Endothelial cell of umbilical vein (primary cell): ENCODE results near the gene MGAT5B. TPM values are rescaled to one million over a fixed set of nuclear protein-coding genes. Genes with fewer than 3 reads are reported as not detected.

Source experiments
- BruUV-seq: library from RNA; stranded (reverse); fragments of 400-500 nt; replicated peaks from 2 replicates; lab custom pipeline; 2021; lab: Mats Ljungman, UMichigan
- CTCF ChIA-PET: fragments of 300-600, 350-600 bp; sonication (Branson Sonifier 250); formaldehyde crosslinking; loops from one replicate; lab custom pipeline; 2021; ENCODE audit warnings: antibody characterized with exemption, inconsistent platforms; lab: Charles Lee
- POLR2A ChIA-PET: fragments of 300-600, 350-600 bp; sonication (Branson Sonifier 250); formaldehyde crosslinking; loops from one replicate; lab custom pipeline; 2021; ENCODE audit warnings: antibody characterized with exemption, inconsistent platforms; lab: Charles Lee
- DNase-seq: peaks from one replicate; pipeline ENCODE4 v3.0.0-alpha.2; 2011; ENCODE audit warnings: low read depth, low spot score
- FAIRE-seq: peaks from 2 replicates; lab custom pipeline; 2011; peaks lifted over from hg19 to GRCh38; lab: Jason Lieb, UNC
- H2AFZ ChIP-seq: 2 replicates; pipeline ENCODE4 v1.6.0; 2012; ENCODE audit warnings: low read depth, low read length, control low read depth, inconsistent platforms
- H3K27ac ChIP-seq: 2 replicates; pipeline ENCODE4 v1.5.1; 2011; ENCODE audit warnings: low read depth, mild to moderate bottlenecking, control low read depth, low read length, moderate library complexity; ENCODE audit not compliant: insufficient read depth
- H3K27me3 ChIP-seq, 2 experiments: 2 replicates each; pipeline versions ENCODE4 v1.6.0 to v1.6.1; 2011; ENCODE audit warnings: low read length in 2 of 2, mixed read lengths in 1 of 2; ENCODE audit not compliant: control insufficient read depth in 2 of 2, insufficient read depth in 2 of 2
- H3K36me3 ChIP-seq, 2 experiments: 2 replicates in 1 of 2; 3 replicates in 1 of 2; pipeline ENCODE4 v1.5.1; 2011; ENCODE audit warnings: low read length in 2 of 2, mild to moderate bottlenecking in 1 of 2, moderate library complexity in 1 of 2; ENCODE audit not compliant: control insufficient read depth in 2 of 2, insufficient read depth in 2 of 2; ENCODE audit errors: extremely low read depth in 1 of 2
- H3K4me1 ChIP-seq: 3 replicates; pipeline ENCODE4 v1.5.1; 2011; ENCODE audit warnings: mild to moderate bottlenecking, low read length; ENCODE audit not compliant: control insufficient read depth, insufficient read depth; ENCODE audit errors: extremely low read depth
- H3K4me2 ChIP-seq: 2 replicates; pipeline ENCODE4 v1.6.1; 2011; ENCODE audit warnings: low read length, control low read depth, mixed read lengths; ENCODE audit not compliant: insufficient read depth
- H3K4me3 ChIP-seq, 3 experiments: fragments of 200-600 bp in 1 of 3; sonication (generic), shearing (Covaris generic) in 1 of 3; replicated peaks in 1 of 3; 2 replicates each; pipeline ENCODE4 v1.5.1; 2011 to 2016; ENCODE audit warnings: control low read depth in 3 of 3, low read length in 3 of 3, mild to moderate bottlenecking in 2 of 3, inconsistent platforms in 1 of 3, low read depth in 1 of 3, moderate library complexity in 1 of 3; ENCODE audit not compliant: insufficient read depth in 1 of 3
- H3K79me2 ChIP-seq: 2 replicates; pipeline ENCODE4 v1.6.0; 2012; ENCODE audit warnings: low read length, inconsistent platforms; ENCODE audit not compliant: control insufficient read depth, insufficient read depth
- H3K9ac ChIP-seq: replicated peaks from 2 replicates; pipeline ENCODE3; 2011; ENCODE audit warnings: low read length, control low read depth; ENCODE audit not compliant: insufficient read depth; ENCODE audit errors: extremely low read depth
- H3K9me1 ChIP-seq: replicated peaks from 3 replicates; pipeline ENCODE4 v1.6.0; 2011; ENCODE audit warnings: mild to moderate bottlenecking, low read length; ENCODE audit not compliant: control insufficient read depth, insufficient read depth; ENCODE audit errors: extremely low read depth
- H3K9me3 ChIP-seq: replicated peaks from 2 replicates; pipeline ENCODE4 v1.5.1; 2012; ENCODE audit warnings: low read length, inconsistent platforms; ENCODE audit not compliant: control insufficient read depth, insufficient read depth
- H4K20me1 ChIP-seq: replicated peaks from 2 replicates; pipeline ENCODE3; 2011; ENCODE audit warnings: mild to moderate bottlenecking, low read length; ENCODE audit not compliant: control insufficient read depth, insufficient read depth; ENCODE audit errors: extremely low read depth
- EZH2 ChIP-seq: IDR thresholded peaks from 2 replicates; pipeline ENCODE4 v1.6.1; 2012; ENCODE audit warnings: borderline replicate concordance, low read depth, mild to moderate bottlenecking, moderate library complexity, low read length, inconsistent platforms; ENCODE audit not compliant: severe bottlenecking
- FOS ChIP-seq: IDR thresholded peaks from 2 replicates; pipeline ENCODE4 v1.6.1; 2011; ENCODE audit warnings: mild to moderate bottlenecking, low read length, moderate library complexity, borderline replicate concordance; ENCODE audit not compliant: insufficient read depth
- GATA2 ChIP-seq: IDR thresholded peaks from 2 replicates; pipeline ENCODE4 v1.7.0; 2011; ENCODE audit warnings: low read depth, mild to moderate bottlenecking, moderate library complexity, mixed read lengths, low read length; ENCODE audit not compliant: insufficient read length, insufficient read depth
- JUN ChIP-seq: IDR thresholded peaks from 2 replicates; pipeline ENCODE4 v1.6.1; 2011; ENCODE audit warnings: borderline replicate concordance, low read depth; ENCODE audit not compliant: insufficient read length, insufficient read depth
- MYC ChIP-seq: IDR thresholded peaks from one replicate; pipeline ENCODE4 v1.6.1; 2011; ENCODE audit warnings: mild to moderate bottlenecking, low read depth, low read length
- POLR2A ChIP-seq: IDR thresholded peaks from 2 replicates; pipeline ENCODE4 v1.6.1; 2012; ENCODE audit warnings: low read depth, mild to moderate bottlenecking, control low read depth, low read length
- POLR2AphosphoS5 ChIP-seq: IDR thresholded peaks from 2 replicates; pipeline ENCODE4 v1.6.1; 2012; ENCODE audit warnings: low read depth, mild to moderate bottlenecking, control low read depth, low read length, moderate library complexity; ENCODE audit not compliant: insufficient read depth
- dilution Hi-C: fragments of 300-500 bp; cut with MboI; formaldehyde crosslinking; loops from one replicate; pipeline ENCODE4 v1.15.0; 2019; ENCODE audit warnings: low sequenced_read_pairs; ENCODE audit not compliant: extremely low pct_ligation_motif_present
- intact Hi-C: fragments of 100-400 bp; cut with micrococcal nuclease; formaldehyde crosslinking; loops from one replicate; pipeline ENCODE4 v1.10.0; 2022
- polyA plus RNA-seq, 4 experiments: library from polyadenylated mRNA; depleted of rRNA in 3 of 4; stranded (reverse) in 3 of 4; unstranded in 1 of 4; fragments of >200 nt; gene quantifications; 2 replicates each; pipeline versions ENCODE4 v1.2.1 to v1.2.3, GENCODE V29; 2011 to 2012; ENCODE audit warnings: missing spikeins in 1 of 4
- total RNA-seq: library from RNA; stranded (reverse); gene quantifications from 2 replicates; pipeline ENCODE4 v1.2.3, GENCODE V29; 2021
- TF ChIP-seq, protein P1 (sequence below), 2 donors: IDR thresholded peaks; 1 replicate in 1 of 2; 2 replicates in 1 of 2; pipeline ENCODE4 v1.5.1; 2011; ENCODE audit warnings: low read length in 2 of 2, mild to moderate bottlenecking in 2 of 2, moderate library complexity in 2 of 2, control low read depth in 1 of 2, inconsistent platforms in 1 of 2, low read depth in 1 of 2; ENCODE audit not compliant: insufficient read depth in 1 of 2; ENCODE audit errors: extremely low read depth in 1 of 2
- TF ChIP-seq, protein P2 (sequence below): IDR thresholded peaks from 2 replicates; pipeline ENCODE4 v1.6.1; 2011; ENCODE audit not compliant: insufficient read depth, insufficient read length

MGAT5B gene
- total and polyA plus RNA-seq, 2 donors (not counting 3 experiments of a cell fraction or from before 2014, with no cell fraction given), result 1.7 to 2.1 TPM

DNA sequence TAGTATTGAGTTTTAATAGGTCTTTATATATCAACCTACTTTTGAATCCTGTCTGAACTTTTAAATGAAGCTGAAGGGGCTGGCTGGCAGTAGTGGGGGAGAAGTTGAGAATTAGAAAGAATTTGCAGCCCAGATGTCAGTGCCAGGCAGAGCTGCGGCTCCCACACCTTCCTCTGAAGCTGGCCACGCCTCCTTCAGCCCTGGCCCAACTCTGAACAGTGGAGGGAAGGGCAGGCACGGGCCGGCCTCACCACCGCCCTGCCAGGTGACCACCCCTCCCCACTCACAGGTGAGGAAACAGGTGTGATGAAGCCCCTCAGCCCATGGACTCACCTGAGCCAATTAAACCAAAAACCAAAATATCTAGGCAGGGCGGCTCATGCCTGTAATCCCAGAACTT lies 87.0 kb downstream of the MGAT5B start:
- no peaks in the 10 kb centered on the region for H3K36me3 ChIP-seq
- no peak for DNase-seq
- no peaks in the 10 kb centered on the region for H3K79me2 ChIP-seq
- no peak overlapping the region for H3K4me2 ChIP-seq
- H2AFZ ChIP-seq, result no peak overlapping the region
- CTCF ChIA-PET, result no interaction called here
- no peaks in the 10 kb centered on the region for H3K9me3 ChIP-seq
- POLR2A ChIA-PET, result no interaction called here
- H3K4me3 ChIP-seq, result no peak overlapping the region
- intact Hi-C loops (no loop called here), dilution Hi-C loops (no loop called here)
- no peak for TF ChIP-seq JUN
- TF ChIP-seq MYC, result no peak
- H3K9me1 ChIP-seq, result no peaks in the 10 kb centered on the region
- no peaks in the 10 kb centered on the region for H3K4me1 ChIP-seq
- no peak for FAIRE-seq
- H3K27me3 ChIP-seq, result no peaks in the 10 kb centered on the region
- H4K20me1 ChIP-seq, result no peaks in the 10 kb centered on the region
- BruUV-seq, result no TSS peak
- H3K9ac ChIP-seq, result no peak overlapping the region
- no peak overlapping the region for H3K27ac ChIP-seq

DNA sequence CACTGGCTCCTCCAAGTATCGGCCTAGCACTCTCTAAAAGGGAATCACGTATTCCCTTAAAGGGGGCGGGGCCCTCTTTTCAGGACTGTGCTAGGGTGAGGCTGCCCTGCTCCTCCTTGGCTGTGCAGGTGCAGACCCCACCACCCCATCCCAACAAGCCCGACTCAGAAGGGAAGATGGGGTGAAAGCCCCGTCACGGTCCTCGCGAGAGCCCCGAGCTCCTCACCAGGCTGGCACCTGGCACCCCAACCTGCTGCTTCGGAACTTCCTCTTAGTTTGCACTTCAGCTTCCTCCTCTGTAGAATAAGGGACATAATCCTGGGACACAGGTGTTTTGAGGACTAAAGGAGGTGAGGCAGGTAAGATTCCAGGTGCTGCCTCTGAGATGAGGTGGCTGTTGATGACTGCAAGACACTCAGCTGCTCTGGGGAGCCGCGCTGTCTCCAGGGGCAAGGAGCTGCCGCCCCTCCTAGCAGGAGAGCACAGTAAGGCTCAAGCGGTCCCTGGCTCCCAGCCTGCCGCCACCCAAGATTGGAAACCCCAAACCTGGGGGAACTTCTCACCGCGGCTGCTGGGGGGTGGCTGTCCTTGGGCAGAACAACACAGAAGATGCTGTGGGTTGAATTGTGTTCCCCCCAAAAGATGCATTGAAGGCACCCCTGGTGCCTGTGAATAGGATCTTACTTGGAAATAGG lies 88.8 kb downstream of the MGAT5B start:
- no peaks in the 10 kb centered on the region for H3K4me1 ChIP-seq
- TF ChIP-seq POLR2A (no peak), MYC (no peak), JUN (no peak), EZH2 (no peak), GATA2 (no peak), POLR2AphosphoS5 (no peak), FOS (no peak)
- TF ChIP-seq, protein P1, sequence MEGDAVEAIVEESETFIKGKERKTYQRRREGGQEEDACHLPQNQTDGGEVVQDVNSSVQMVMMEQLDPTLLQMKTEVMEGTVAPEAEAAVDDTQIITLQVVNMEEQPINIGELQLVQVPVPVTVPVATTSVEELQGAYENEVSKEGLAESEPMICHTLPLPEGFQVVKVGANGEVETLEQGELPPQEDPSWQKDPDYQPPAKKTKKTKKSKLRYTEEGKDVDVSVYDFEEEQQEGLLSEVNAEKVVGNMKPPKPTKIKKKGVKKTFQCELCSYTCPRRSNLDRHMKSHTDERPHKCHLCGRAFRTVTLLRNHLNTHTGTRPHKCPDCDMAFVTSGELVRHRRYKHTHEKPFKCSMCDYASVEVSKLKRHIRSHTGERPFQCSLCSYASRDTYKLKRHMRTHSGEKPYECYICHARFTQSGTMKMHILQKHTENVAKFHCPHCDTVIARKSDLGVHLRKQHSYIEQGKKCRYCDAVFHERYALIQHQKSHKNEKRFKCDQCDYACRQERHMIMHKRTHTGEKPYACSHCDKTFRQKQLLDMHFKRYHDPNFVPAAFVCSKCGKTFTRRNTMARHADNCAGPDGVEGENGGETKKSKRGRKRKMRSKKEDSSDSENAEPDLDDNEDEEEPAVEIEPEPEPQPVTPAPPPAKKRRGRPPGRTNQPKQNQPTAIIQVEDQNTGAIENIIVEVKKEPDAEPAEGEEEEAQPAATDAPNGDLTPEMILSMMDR (IDR thresholded peaks at IDR 0.05; ENCODE audit: extremely low read depth in 1 of 2, insufficient read depth in 1 of 2, low read depth in 1 of 2, low read length in 2 of 2), result no peak
- TF ChIP-seq, protein P2, sequence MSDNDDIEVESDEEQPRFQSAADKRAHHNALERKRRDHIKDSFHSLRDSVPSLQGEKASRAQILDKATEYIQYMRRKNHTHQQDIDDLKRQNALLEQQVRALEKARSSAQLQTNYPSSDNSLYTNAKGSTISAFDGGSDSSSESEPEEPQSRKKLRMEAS, result no peak
- POLR2A ChIA-PET, result no interaction called here
- H3K9me3 ChIP-seq, result no peaks in the 10 kb centered on the region
- no peaks in the 10 kb centered on the region for H4K20me1 ChIP-seq
- H3K27ac ChIP-seq, result no peak overlapping the region
- H2AFZ ChIP-seq, result no peak overlapping the region
- FAIRE-seq (no peak), DNase-seq (no peak)
- no peak overlapping the region for H3K4me2 ChIP-seq
- no peaks in the 10 kb centered on the region for H3K36me3 ChIP-seq
- no peak overlapping the region for H3K4me3 ChIP-seq
- CTCF ChIA-PET, result no interaction called here
- BruUV-seq, result no TSS peak
- no peaks in the 10 kb centered on the region for H3K79me2 ChIP-seq
- no peaks in the 10 kb centered on the region for H3K9me1 ChIP-seq
- no peak overlapping the region for H3K9ac ChIP-seq
- dilution Hi-C loops, result no loop called here
- intact Hi-C loops, result no loop called here
- no peaks in the 10 kb centered on the region for H3K27me3 ChIP-seq
